Measurements from ENCODE around the gene ZNF550.

ZNF550 gene

GRCh38 chr19:57559404-57560025 lies at the start of gene ZNF550:
Gene ZNF550, minus strand, starts transcription at chr19:57559863. Its CDS starts 181 bp downstream, at chr19:57559682.
- no peak for TF ChIP-seq CTCF (IDR thresholded peaks at IDR 0.05; ENCODE audit: low read depth, low read length)

GRCh38 chr19:57606931-57607330 lies 47.3 kb upstream of the ZNF550 start:
- no peak overlapping the region for H3K4me3 ChIP-seq (ENCODE audit: low read depth, low read length)
- no peak for TF ChIP-seq CTCF (IDR thresholded peaks at IDR 0.05; ENCODE audit: low read depth, low read length)
- in situ Hi-C loops (cut with HindIII; ENCODE audit: low sequenced_read_pairs): no loop called here
- DNase-seq (ENCODE audit: low read depth, low spot score): no peak

More at GRCh38 chr19:57559404-57560025, at the start of gene ZNF550:
- H3K4me3 ChIP-seq (ENCODE audit: low read depth, low read length): peak within 1 kb of the TSS; percentile 91
- DNase-seq (ENCODE audit: low read depth, low spot score): peak; percentile 90
- in situ Hi-C loops (cut with HindIII; ENCODE audit: low sequenced_read_pairs): no loop called here

- in situ Hi-C loops (cut with HindIII; ENCODE audit: low sequenced_read_pairs): no loop called here
- DNase-seq (ENCODE audit: low read depth, low spot score): peak; percentile 90
- no peak for TF ChIP-seq CTCF (IDR thresholded peaks at IDR 0.05; ENCODE audit: low read depth, low read length)
Measured at GRCh38 chr19:57599761-57600383, 40.2 kb upstream of the ZNF550 start, which contains the start of gene ZNF530. Gene ZNF530, plus strand, starts transcription at chr19:57599885. Its CDS starts 4,461 bp downstream, at chr19:57604346.

GRCh38 chr19:57599377-57599760 lies 39.7 kb upstream of the ZNF550 start:
- peak overlapping the region; percentile 80 for H3K4me3 ChIP-seq (ENCODE audit: low read depth, low read length)
- in situ Hi-C loops (cut with HindIII; ENCODE audit: low sequenced_read_pairs): no loop called here
- TF ChIP-seq CTCF (IDR thresholded peaks at IDR 0.05; ENCODE audit: low read depth, low read length): no peak
- DNase-seq (ENCODE audit: low read depth, low spot score): no peak

More at GRCh38 chr19:57599761-57600383, 40.2 kb upstream of the ZNF550 start, which contains the start of gene ZNF530:
- H3K4me3 ChIP-seq (ENCODE audit: low read depth, low read length): peak within 1 kb of the TSS; percentile 80

GRCh38 chr19:57587529-57587928 lies 27.9 kb upstream of the ZNF550 start:
- TF ChIP-seq CTCF (IDR thresholded peaks at IDR 0.05; ENCODE audit: low read depth, low read length): no peak
- H3K4me3 ChIP-seq (ENCODE audit: low read depth, low read length): no peak overlapping the region
- DNase-seq (ENCODE audit: low read depth, low spot score): peak; percentile 55
- in situ Hi-C loops (cut with HindIII; ENCODE audit: low sequenced_read_pairs): no loop called here

- peak within 1 kb of the TSS; percentile 67 for H3K4me3 ChIP-seq (ENCODE audit: low read depth, low read length)
- TF ChIP-seq CTCF (IDR thresholded peaks at IDR 0.05; ENCODE audit: low read depth, low read length): no peak
- in situ Hi-C loops (cut with HindIII; ENCODE audit: low sequenced_read_pairs): no loop called here
- peak; percentile 95 for DNase-seq (ENCODE audit: low read depth, low spot score)
Measured at GRCh38 chr19:57583521-57584416, 24.1 kb upstream of the ZNF550 start, which contains the start of gene ZIK1. Gene ZIK1, plus strand, starts transcription at chr19:57584145. Its CDS starts 212 bp downstream, at chr19:57584357.

All from astrocyte of the spinal cord (primary cell).